ENCODE measurements around the gene CSMD2.

DNA sequence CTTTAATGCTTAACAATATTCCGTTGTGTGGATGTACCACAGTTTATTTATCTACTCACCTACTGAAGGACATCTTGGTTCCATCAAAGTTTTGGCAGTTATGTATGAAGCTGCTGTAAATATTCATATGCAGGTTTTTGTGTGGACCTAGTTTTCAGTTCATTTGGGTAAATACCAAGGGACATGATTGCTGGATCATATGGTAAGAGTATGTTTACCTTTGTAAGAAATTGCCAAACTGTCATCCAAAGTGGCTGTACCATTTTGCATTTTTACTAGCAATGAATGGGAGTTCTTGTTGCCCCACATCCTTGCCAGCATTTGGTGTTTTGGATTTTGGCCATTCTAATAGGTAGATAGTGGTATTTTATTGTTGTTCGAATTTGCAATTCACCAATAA lies 682.6 kb downstream of the CSMD2 start:
- TF ChIP-seq, protein P1, sequence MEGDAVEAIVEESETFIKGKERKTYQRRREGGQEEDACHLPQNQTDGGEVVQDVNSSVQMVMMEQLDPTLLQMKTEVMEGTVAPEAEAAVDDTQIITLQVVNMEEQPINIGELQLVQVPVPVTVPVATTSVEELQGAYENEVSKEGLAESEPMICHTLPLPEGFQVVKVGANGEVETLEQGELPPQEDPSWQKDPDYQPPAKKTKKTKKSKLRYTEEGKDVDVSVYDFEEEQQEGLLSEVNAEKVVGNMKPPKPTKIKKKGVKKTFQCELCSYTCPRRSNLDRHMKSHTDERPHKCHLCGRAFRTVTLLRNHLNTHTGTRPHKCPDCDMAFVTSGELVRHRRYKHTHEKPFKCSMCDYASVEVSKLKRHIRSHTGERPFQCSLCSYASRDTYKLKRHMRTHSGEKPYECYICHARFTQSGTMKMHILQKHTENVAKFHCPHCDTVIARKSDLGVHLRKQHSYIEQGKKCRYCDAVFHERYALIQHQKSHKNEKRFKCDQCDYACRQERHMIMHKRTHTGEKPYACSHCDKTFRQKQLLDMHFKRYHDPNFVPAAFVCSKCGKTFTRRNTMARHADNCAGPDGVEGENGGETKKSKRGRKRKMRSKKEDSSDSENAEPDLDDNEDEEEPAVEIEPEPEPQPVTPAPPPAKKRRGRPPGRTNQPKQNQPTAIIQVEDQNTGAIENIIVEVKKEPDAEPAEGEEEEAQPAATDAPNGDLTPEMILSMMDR (IDR thresholded peaks at IDR 0.05): no peak
- TF ChIP-seq, protein P2, sequence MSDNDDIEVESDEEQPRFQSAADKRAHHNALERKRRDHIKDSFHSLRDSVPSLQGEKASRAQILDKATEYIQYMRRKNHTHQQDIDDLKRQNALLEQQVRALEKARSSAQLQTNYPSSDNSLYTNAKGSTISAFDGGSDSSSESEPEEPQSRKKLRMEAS (IDR thresholded peaks at IDR 0.05; ENCODE audit: low read depth): no peak
- no peak for TF ChIP-seq NFIC (IDR thresholded peaks at IDR 0.05; ENCODE audit: borderline replicate concordance)
